ENCODE measurements around the gene SPA17.

Gene SPA17
- total RNA-seq = 1.0 to 2.2 (median 1.5) reads per million in 3 donors

- Histone ChIP-seq H3K4me1 (ENCODE audit: control insufficient read depth, insufficient read depth, low read length, poor library complexity, severe bottlenecking) (peaks cover 19% of the 10 kb centered on the region), H3K27me3 (replicated peaks; ENCODE audit: control insufficient read depth, insufficient read depth, low read length, poor library complexity, severe bottlenecking) (no peaks in the 10 kb centered on the region), H3K4me3 (ENCODE audit: insufficient read depth, low read depth, low read length, poor library complexity, severe bottlenecking) (peak within 1 kb of the TSS; percentile 76), H3K36me3 (ENCODE audit: control insufficient read depth, insufficient read depth, low read length) (no peaks in the 10 kb centered on the region), H3K27ac (ENCODE audit: insufficient read depth, low read length, poor library complexity, severe bottlenecking) (peak within 1 kb of the TSS; percentile 72), H3K9me3 (ENCODE audit: control insufficient read depth, low read length) (no peaks in the 10 kb centered on the region)
- peak; percentile 77 to 83 (median 78) for DNase-seq
Observed at GRCh38 chr11:124673333-124674167, at the start of gene SPA17, which contains the start of gene SIAE. Gene SPA17 (plus strand): TSS chr11:124673904. CDS start chr11:124675265, 1,361 bp downstream. Gene SIAE (minus strand): TSS chr11:124673739. CDS start chr11:124673708, 31 bp downstream.

- Histone ChIP-seq H3K9me3 (ENCODE audit: control insufficient read depth, low read length) (no peaks in the 10 kb centered on the region), H3K36me3 (ENCODE audit: control insufficient read depth, insufficient read depth, low read length) (peaks cover 30% of the 10 kb centered on the region), H3K27ac (ENCODE audit: insufficient read depth, low read length, poor library complexity, severe bottlenecking) (no peak overlapping the region), H3K4me1 (ENCODE audit: control insufficient read depth, insufficient read depth, low read length, poor library complexity, severe bottlenecking) (peaks cover 12% of the 10 kb centered on the region), H3K4me3 (ENCODE audit: insufficient read depth, low read depth, low read length, poor library complexity, severe bottlenecking) (no peak overlapping the region), H3K27me3 (replicated peaks; ENCODE audit: control insufficient read depth, insufficient read depth, low read length, poor library complexity, severe bottlenecking) (no peaks in the 10 kb centered on the region)
- no peak for DNase-seq
Observed at GRCh38 chr11:124625504-124626168, 48.1 kb upstream of the SPA17 start.

- H3K36me3 ChIP-seq (ENCODE audit: control insufficient read depth, insufficient read depth, low read length) = peaks cover 48% of the 10 kb centered on the region
- H3K4me1 ChIP-seq (ENCODE audit: control insufficient read depth, insufficient read depth, low read length, poor library complexity, severe bottlenecking) = peaks cover 12% of the 10 kb centered on the region
- no peak overlapping the region for H3K4me3 ChIP-seq (ENCODE audit: insufficient read depth, low read depth, low read length, poor library complexity, severe bottlenecking)
- H3K9me3 ChIP-seq (ENCODE audit: control insufficient read depth, low read length) = no peaks in the 10 kb centered on the region
- H3K27me3 ChIP-seq (replicated peaks; ENCODE audit: control insufficient read depth, insufficient read depth, low read length, poor library complexity, severe bottlenecking) = no peaks in the 10 kb centered on the region
- no peak overlapping the region for H3K27ac ChIP-seq (ENCODE audit: insufficient read depth, low read length, poor library complexity, severe bottlenecking)
- no peak for DNase-seq
Observed at GRCh38 chr11:124627546-124627945, 46.2 kb upstream of the SPA17 start.

- no peaks in the 10 kb centered on the region for H3K4me1 ChIP-seq (ENCODE audit: control insufficient read depth, insufficient read depth, low read length, poor library complexity, severe bottlenecking)
- H3K4me3 ChIP-seq (ENCODE audit: insufficient read depth, low read depth, low read length, poor library complexity, severe bottlenecking) = no peak overlapping the region
- no peaks in the 10 kb centered on the region for H3K27me3 ChIP-seq (replicated peaks; ENCODE audit: control insufficient read depth, insufficient read depth, low read length, poor library complexity, severe bottlenecking)
- no peak overlapping the region for H3K27ac ChIP-seq (ENCODE audit: insufficient read depth, low read length, poor library complexity, severe bottlenecking)
- no peaks in the 10 kb centered on the region for H3K9me3 ChIP-seq (ENCODE audit: control insufficient read depth, low read length)
- no peak for DNase-seq
- H3K36me3 ChIP-seq (ENCODE audit: control insufficient read depth, insufficient read depth, low read length) = peaks cover 55% of the 10 kb centered on the region
Observed at GRCh38 chr11:124629961-124630360, 43.7 kb upstream of the SPA17 start.

GRCh38 chr11:124633355-124633754, 40.3 kb upstream of the SPA17 start:
- Histone ChIP-seq H3K27me3 (replicated peaks; ENCODE audit: control insufficient read depth, insufficient read depth, low read length, poor library complexity, severe bottlenecking) (no peaks in the 10 kb centered on the region), H3K9me3 (ENCODE audit: control insufficient read depth, low read length) (no peaks in the 10 kb centered on the region), H3K4me3 (ENCODE audit: insufficient read depth, low read depth, low read length, poor library complexity, severe bottlenecking) (no peak overlapping the region), H3K27ac (ENCODE audit: insufficient read depth, low read length, poor library complexity, severe bottlenecking) (no peak overlapping the region), H3K36me3 (ENCODE audit: control insufficient read depth, insufficient read depth, low read length) (peaks cover 54% of the 10 kb centered on the region), H3K4me1 (ENCODE audit: control insufficient read depth, insufficient read depth, low read length, poor library complexity, severe bottlenecking) (no peaks in the 10 kb centered on the region)
- DNase-seq = no peak

- DNase-seq = no peak
- Histone ChIP-seq H3K4me3 (ENCODE audit: insufficient read depth, low read depth, low read length, poor library complexity, severe bottlenecking) (no peak overlapping the region), H3K27ac (ENCODE audit: insufficient read depth, low read length, poor library complexity, severe bottlenecking) (no peak overlapping the region), H3K36me3 (ENCODE audit: control insufficient read depth, insufficient read depth, low read length) (peaks cover 49% of the 10 kb centered on the region), H3K27me3 (replicated peaks; ENCODE audit: control insufficient read depth, insufficient read depth, low read length, poor library complexity, severe bottlenecking) (no peaks in the 10 kb centered on the region), H3K9me3 (ENCODE audit: control insufficient read depth, low read length) (no peaks in the 10 kb centered on the region), H3K4me1 (ENCODE audit: control insufficient read depth, insufficient read depth, low read length, poor library complexity, severe bottlenecking) (no peaks in the 10 kb centered on the region)
Observed at GRCh38 chr11:124635932-124636331, 37.8 kb upstream of the SPA17 start.

GRCh38 chr11:124638500-124638899, 35.2 kb upstream of the SPA17 start:
- no peak overlapping the region for H3K27ac ChIP-seq (ENCODE audit: insufficient read depth, low read length, poor library complexity, severe bottlenecking)
- no peak overlapping the region for H3K4me3 ChIP-seq (ENCODE audit: insufficient read depth, low read depth, low read length, poor library complexity, severe bottlenecking)
- no peaks in the 10 kb centered on the region for H3K4me1 ChIP-seq (ENCODE audit: control insufficient read depth, insufficient read depth, low read length, poor library complexity, severe bottlenecking)
- H3K27me3 ChIP-seq (replicated peaks; ENCODE audit: control insufficient read depth, insufficient read depth, low read length, poor library complexity, severe bottlenecking) = no peaks in the 10 kb centered on the region
- no peak for DNase-seq
- H3K9me3 ChIP-seq (ENCODE audit: control insufficient read depth, low read length) = no peaks in the 10 kb centered on the region
- peaks cover 25% of the 10 kb centered on the region for H3K36me3 ChIP-seq (ENCODE audit: control insufficient read depth, insufficient read depth, low read length)

- H3K27ac ChIP-seq (ENCODE audit: insufficient read depth, low read length, poor library complexity, severe bottlenecking) = no peak overlapping the region
- peaks cover 21% of the 10 kb centered on the region for H3K36me3 ChIP-seq (ENCODE audit: control insufficient read depth, insufficient read depth, low read length)
- no peak overlapping the region for H3K4me3 ChIP-seq (ENCODE audit: insufficient read depth, low read depth, low read length, poor library complexity, severe bottlenecking)
Observed at GRCh38 chr11:124639186-124639585, 34.5 kb upstream of the SPA17 start.

GRCh38 chr11:124640666-124641065, 33.0 kb upstream of the SPA17 start:
- Histone ChIP-seq H3K36me3 (ENCODE audit: control insufficient read depth, insufficient read depth, low read length) (peaks cover 21% of the 10 kb centered on the region), H3K4me3 (ENCODE audit: insufficient read depth, low read depth, low read length, poor library complexity, severe bottlenecking) (no peak overlapping the region), H3K27ac (ENCODE audit: insufficient read depth, low read length, poor library complexity, severe bottlenecking) (no peak overlapping the region), H3K9me3 (ENCODE audit: control insufficient read depth, low read length) (no peaks in the 10 kb centered on the region), H3K4me1 (ENCODE audit: control insufficient read depth, insufficient read depth, low read length, poor library complexity, severe bottlenecking) (peaks cover 4% of the 10 kb centered on the region), H3K27me3 (replicated peaks; ENCODE audit: control insufficient read depth, insufficient read depth, low read length, poor library complexity, severe bottlenecking) (no peaks in the 10 kb centered on the region)
- DNase-seq = no peak

More at GRCh38 chr11:124639186-124639585, 34.5 kb upstream of the SPA17 start:
- no peaks in the 10 kb centered on the region for H3K9me3 ChIP-seq (ENCODE audit: control insufficient read depth, low read length)
- H3K27me3 ChIP-seq (replicated peaks; ENCODE audit: control insufficient read depth, insufficient read depth, low read length, poor library complexity, severe bottlenecking) = no peaks in the 10 kb centered on the region
- DNase-seq = no peak
- H3K4me1 ChIP-seq (ENCODE audit: control insufficient read depth, insufficient read depth, low read length, poor library complexity, severe bottlenecking) = no peaks in the 10 kb centered on the region

- no peak overlapping the region for H3K4me3 ChIP-seq (ENCODE audit: insufficient read depth, low read depth, low read length, poor library complexity, severe bottlenecking)
- DNase-seq = no peak
- H3K9me3 ChIP-seq (ENCODE audit: control insufficient read depth, low read length) = no peaks in the 10 kb centered on the region
- H3K36me3 ChIP-seq (ENCODE audit: control insufficient read depth, insufficient read depth, low read length) = peaks cover 11% of the 10 kb centered on the region
- H3K27ac ChIP-seq (ENCODE audit: insufficient read depth, low read length, poor library complexity, severe bottlenecking) = no peak overlapping the region
- peaks cover 4% of the 10 kb centered on the region for H3K4me1 ChIP-seq (ENCODE audit: control insufficient read depth, insufficient read depth, low read length, poor library complexity, severe bottlenecking)
- H3K27me3 ChIP-seq (replicated peaks; ENCODE audit: control insufficient read depth, insufficient read depth, low read length, poor library complexity, severe bottlenecking) = no peaks in the 10 kb centered on the region
Observed at GRCh38 chr11:124642628-124643027, 31.1 kb upstream of the SPA17 start.
